T-helper 2 cell (primary cell): ENCODE measurements around the gene OR14A16.

ENCODE experiments used
- DNase-seq, 5 experiments: peaks; one replicate each; pipeline versions ENCODE4 v3.0.0 to v3.0.0-alpha.2; 2012 to 2022
- total RNA-seq, 2 donors: gene quantifications; one replicate each; lab custom pipeline; 2026; lab: John Stamatoyannopoulos, UW

Gene OR14A16
- total RNA-seq: 0 reads per million in 2 donors

GRCh38 chr1:247824023-247824422 lies at the start of gene OR14A16:
OR14A16 (minus strand) TSS chr1:247824119; CDS start chr1:247815729, 8,390 bp downstream.
- no peak for DNase-seq

- DNase-seq: no peak
Observed at GRCh38 chr1:247865416-247865815, 41.5 kb upstream of the OR14A16 start.

- no peak for DNase-seq
Observed at GRCh38 chr1:247864644-247865043, 40.7 kb upstream of the OR14A16 start.

GRCh38 chr1:247862756-247863155 lies 38.8 kb upstream of the OR14A16 start:
- DNase-seq: no peak

- DNase-seq: no peak
Observed at GRCh38 chr1:247857985-247858619, 34.2 kb upstream of the OR14A16 start.

- peak in 1 of 5 experiments; percentile 49 for DNase-seq
Observed at GRCh38 chr1:247857069-247857984, 33.4 kb upstream of the OR14A16 start, which contains the start of gene TRIM58. TRIM58 (plus strand) TSS chr1:247857187; CDS start chr1:247857247, 60 bp downstream.

GRCh38 chr1:247855911-247856310 lies 32.0 kb upstream of the OR14A16 start:
- no peak for DNase-seq

GRCh38 chr1:247854899-247855545 lies 31.1 kb upstream of the OR14A16 start:
- no peak for DNase-seq

- no peak for DNase-seq
Observed at GRCh38 chr1:247849616-247850015, 25.7 kb upstream of the OR14A16 start.

GRCh38 chr1:247848346-247848745 lies 24.4 kb upstream of the OR14A16 start:
- no peak for DNase-seq

GRCh38 chr1:247845693-247846017 lies 21.7 kb upstream of the OR14A16 start:
- no peak for DNase-seq

GRCh38 chr1:247845011-247845692 lies 21.2 kb upstream of the OR14A16 start:
- no peak for DNase-seq

GRCh38 chr1:247843411-247843810 lies 19.5 kb upstream of the OR14A16 start:
- no peak for DNase-seq

GRCh38 chr1:247841796-247842195 lies 17.9 kb upstream of the OR14A16 start, which contains the start of gene OR11L1:
OR11L1 (minus strand) TSS chr1:247841896; CDS start chr1:247841896, 0 bp downstream.
- no peak for DNase-seq

- no peak for DNase-seq
Observed at GRCh38 chr1:247840818-247841217, 16.9 kb upstream of the OR14A16 start.

GRCh38 chr1:247833601-247834000 lies 9.7 kb upstream of the OR14A16 start:
- no peak for DNase-seq

GRCh38 chr1:247829656-247830055 lies 5.7 kb upstream of the OR14A16 start:
- no peak for DNase-seq

GRCh38 chr1:247825362-247825761 lies 1.4 kb upstream of the OR14A16 start:
- DNase-seq: no peak

- DNase-seq: no peak
Observed at GRCh38 chr1:247822060-247822459, 1.9 kb downstream of the OR14A16 start.

GRCh38 chr1:247812637-247813036 lies 11.3 kb downstream of the OR14A16 start:
- no peak for DNase-seq

GRCh38 chr1:247797518-247797917 lies 26.4 kb downstream of the OR14A16 start:
- DNase-seq: no peak

- no peak for DNase-seq
Observed at GRCh38 chr1:247769603-247770002, 54.3 kb downstream of the OR14A16 start.
